Tibial nerve (tissue), 3 donors: Measurements from ENCODE around the gene PLXDC1.

Experiments
- CTCF ChIP-seq, 5 experiments: fragments of 200-600 bp in 3 of 5; fragments of 450-650 bp in 2 of 5; sonication (generic) in 3 of 5; IDR thresholded peaks; one replicate each; pipeline ENCODE4 v1.5.1; 2016 to 2019; ENCODE audit warnings: antibody characterized with exemption in 5 of 5, mild to moderate bottlenecking in 3 of 5, moderate library complexity in 2 of 5
- POLR2A ChIP-seq, 2 donors: fragments of 450-650 bp; IDR thresholded peaks; one replicate each; pipeline ENCODE4 v1.6.1; 2017; ENCODE audit warnings: antibody characterized with exemption in 2 of 2, mild to moderate bottlenecking in 2 of 2, moderate library complexity in 2 of 2

- TF ChIP-seq POLR2A (IDR thresholded peaks at IDR 0.05) (no peak), CTCF (IDR thresholded peaks at IDR 0.05) (no peak)
Measured at GRCh38 chr17:39122991-39123390, 28.4 kb downstream of the PLXDC1 start.
